ENCODE measurements around the gene OR51A7.

The OR51A7 gene

GRCh38 chr11:4919250-4919649, 15.7 kb downstream of the OR51A7 start, which contains the start of gene OR51G2:
OR51G2 (minus strand) TSS chr11:4919350; CDS start chr11:4915663, 3,687 bp downstream.
- TF ChIP-seq CTCF (IDR thresholded peaks at IDR 0.05; ENCODE audit: borderline replicate concordance, insufficient read depth, low read depth, low read length), result no peak
- no peak within 1 kb of the TSS for H3K4me3 ChIP-seq (ENCODE audit: low read depth, low read length)

- TF ChIP-seq CTCF (IDR thresholded peaks at IDR 0.05; ENCODE audit: borderline replicate concordance, insufficient read depth, low read depth, low read length), result no peak
- no peak overlapping the region for H3K4me3 ChIP-seq (ENCODE audit: low read depth, low read length)
Measured at GRCh38 chr11:4921796-4922195, 18.2 kb downstream of the OR51A7 start.

- H3K4me3 ChIP-seq (ENCODE audit: low read depth, low read length), result no peak overlapping the region
- TF ChIP-seq CTCF (IDR thresholded peaks at IDR 0.05; ENCODE audit: borderline replicate concordance, insufficient read depth, low read depth, low read length), result no peak
Measured at GRCh38 chr11:4922304-4922703, 18.7 kb downstream of the OR51A7 start.

- no peak within 1 kb of the TSS for H3K4me3 ChIP-seq (ENCODE audit: low read depth, low read length)
- TF ChIP-seq CTCF (IDR thresholded peaks at IDR 0.05; ENCODE audit: borderline replicate concordance, insufficient read depth, low read depth, low read length), result no peak
Measured at GRCh38 chr11:4924239-4924638, 20.7 kb downstream of the OR51A7 start, which contains the start of gene OR51G1. OR51G1 (minus strand) TSS chr11:4924339; CDS start chr11:4924339, 0 bp downstream.

- H3K4me3 ChIP-seq (ENCODE audit: low read depth, low read length), result no peak overlapping the region
- TF ChIP-seq CTCF (IDR thresholded peaks at IDR 0.05; ENCODE audit: borderline replicate concordance, insufficient read depth, low read depth, low read length), result no peak
Measured at GRCh38 chr11:4926608-4927007, 23.0 kb downstream of the OR51A7 start.

GRCh38 chr11:4932751-4933150, 29.2 kb downstream of the OR51A7 start:
- H3K4me3 ChIP-seq (ENCODE audit: low read depth, low read length), result no peak overlapping the region
- no peak for TF ChIP-seq CTCF (IDR thresholded peaks at IDR 0.05; ENCODE audit: borderline replicate concordance, insufficient read depth, low read depth, low read length)

GRCh38 chr11:4936745-4937144, 33.2 kb downstream of the OR51A7 start:
- TF ChIP-seq CTCF (IDR thresholded peaks at IDR 0.05; ENCODE audit: borderline replicate concordance, insufficient read depth, low read depth, low read length), result no peak
- no peak overlapping the region for H3K4me3 ChIP-seq (ENCODE audit: low read depth, low read length)

Data from GM12875 (cell line).